NT2/D1 (cell line): Measurements from ENCODE around the gene RAB3IL1.

Experiments
- DNase-seq: peaks from one replicate; pipeline ENCODE4 v3.0.0-alpha.2; 2011; ENCODE audit warnings: low read depth, low spot score
- H3K27me3 ChIP-seq: 2 replicates; pipeline ENCODE4 v1.6.0; 2011; ENCODE audit warnings: mild to moderate bottlenecking; ENCODE audit not compliant: insufficient read length, insufficient read depth
- H3K36me3 ChIP-seq: 2 replicates; pipeline ENCODE4 v1.6.1; 2011; ENCODE audit warnings: mild to moderate bottlenecking, low read length, mixed read lengths; ENCODE audit not compliant: insufficient read depth, insufficient read length
- H3K4me1 ChIP-seq: 2 replicates; pipeline ENCODE4 v1.5.1; 2011; ENCODE audit not compliant: insufficient read depth, insufficient read length
- H3K4me3 ChIP-seq: 2 replicates; pipeline ENCODE4 v1.5.1; 2011; ENCODE audit warnings: low read depth; ENCODE audit not compliant: insufficient read length
- H3K9ac ChIP-seq: 2 replicates; pipeline ENCODE4 v1.6.0; 2011; ENCODE audit warnings: low read depth; ENCODE audit not compliant: insufficient read length
- H3K9me3 ChIP-seq: 2 replicates; pipeline ENCODE4 v1.5.1; 2011; ENCODE audit warnings: mild to moderate bottlenecking, low read length; ENCODE audit not compliant: insufficient read depth
- SUZ12 ChIP-seq: IDR thresholded peaks from 2 replicates; pipeline ENCODE4 v1.6.1; 2011; ENCODE audit not compliant: insufficient read length, insufficient read depth; ENCODE audit errors: extremely low read depth
- YY1 ChIP-seq: IDR thresholded peaks from 2 replicates; pipeline ENCODE4 v1.6.1; 2011; ENCODE audit not compliant: insufficient read length, insufficient read depth
- ZNF274 ChIP-seq: IDR thresholded peaks from 2 replicates; pipeline ENCODE4 v1.6.1; 2011; ENCODE audit warnings: mild to moderate bottlenecking, low read depth, low read length

Gene RAB3IL1

GRCh38 chr11:61930933-61931332 is 13.6 kb upstream of the RAB3IL1 start:
- no peaks in the 10 kb centered on the region for H3K27me3 ChIP-seq
- no peak for DNase-seq
- H3K9me3 ChIP-seq: peaks cover 7% of the 10 kb centered on the region; the same call in 1 of the 2 replicates
- no peaks in the 10 kb centered on the region for H3K4me1 ChIP-seq
- no peak overlapping the region for H3K4me3 ChIP-seq
- H3K9ac ChIP-seq: no peak overlapping the region
- H3K36me3 ChIP-seq: no peaks in the 10 kb centered on the region
- TF ChIP-seq SUZ12: no peak
- no peak for TF ChIP-seq YY1
- TF ChIP-seq ZNF274: no peak

- DNase-seq: no peak
- no peaks in the 10 kb centered on the region for H3K36me3 ChIP-seq
Observed at GRCh38 chr11:61928606-61929005, 11.2 kb upstream of the RAB3IL1 start.

GRCh38 chr11:61927501-61927900 is 10.1 kb upstream of the RAB3IL1 start:
- TF ChIP-seq YY1 (no peak), SUZ12 (no peak), ZNF274 (no peak)
- DNase-seq: no peak
- Histone ChIP-seq H3K4me1 (peaks cover 14% of the 10 kb centered on the region), H3K36me3 (no peaks in the 10 kb centered on the region), H3K4me3 (no peak overlapping the region), H3K27me3 (no peaks in the 10 kb centered on the region), H3K9me3 (no peaks in the 10 kb centered on the region), H3K9ac (no peak overlapping the region)

More at GRCh38 chr11:61928606-61929005, 11.2 kb upstream of the RAB3IL1 start:
- TF ChIP-seq ZNF274: no peak
- TF ChIP-seq YY1: no peak
- no peak for TF ChIP-seq SUZ12
- no peak overlapping the region for H3K9ac ChIP-seq
- H3K9me3 ChIP-seq: peaks cover 7% of the 10 kb centered on the region; the same call in 1 of the 2 replicates
- H3K4me1 ChIP-seq: peaks cover 7% of the 10 kb centered on the region
- H3K27me3 ChIP-seq: no peaks in the 10 kb centered on the region
- H3K4me3 ChIP-seq: no peak overlapping the region

GRCh38 chr11:61926235-61926634 is 8.9 kb upstream of the RAB3IL1 start:
- Histone ChIP-seq H3K36me3 (no peaks in the 10 kb centered on the region), H3K4me1 (peaks cover 17% of the 10 kb centered on the region), H3K9ac (no peak overlapping the region), H3K4me3 (no peak overlapping the region), H3K9me3 (no peaks in the 10 kb centered on the region), H3K27me3 (no peaks in the 10 kb centered on the region)
- DNase-seq: no peak
- TF ChIP-seq SUZ12 (no peak), YY1 (no peak), ZNF274 (no peak)

GRCh38 chr11:61925736-61926135 is 8.4 kb upstream of the RAB3IL1 start:
- no peak for DNase-seq
- H3K4me1 ChIP-seq: peaks cover 18% of the 10 kb centered on the region
- no peaks in the 10 kb centered on the region for H3K27me3 ChIP-seq
- H3K9me3 ChIP-seq: no peaks in the 10 kb centered on the region
- no peak overlapping the region for H3K4me3 ChIP-seq
- no peak overlapping the region for H3K9ac ChIP-seq
- no peaks in the 10 kb centered on the region for H3K36me3 ChIP-seq
- TF ChIP-seq SUZ12: no peak
- no peak for TF ChIP-seq YY1
- TF ChIP-seq ZNF274: no peak

- Histone ChIP-seq H3K9ac (peak overlapping the region; percentile 58), H3K27me3 (peaks cover 7% of the 10 kb centered on the region), H3K9me3 (no peaks in the 10 kb centered on the region), H3K4me3 (no peak overlapping the region), H3K4me1 (peaks cover 20% of the 10 kb centered on the region), H3K36me3 (no peaks in the 10 kb centered on the region)
- TF ChIP-seq YY1 (no peak), SUZ12 (no peak), ZNF274 (no peak)
- no peak for DNase-seq
Observed at GRCh38 chr11:61924064-61924455, 6.7 kb upstream of the RAB3IL1 start.

- TF ChIP-seq SUZ12 (no peak), YY1 (no peak), ZNF274 (no peak)
- Histone ChIP-seq H3K9me3 (no peaks in the 10 kb centered on the region), H3K9ac (peak overlapping the region; percentile 66), H3K4me1 (peaks cover 23% of the 10 kb centered on the region), H3K27me3 (peaks cover 13% of the 10 kb centered on the region), H3K36me3 (no peaks in the 10 kb centered on the region), H3K4me3 (no peak overlapping the region)
- peak; percentile 25 for DNase-seq
Observed at GRCh38 chr11:61923166-61924063, 6.0 kb upstream of the RAB3IL1 start.
